WTC11 (cell line): ENCODE data around the gene OR52K2.

Source experiments
- ATF1 ChIP-seq: sonication (generic); formaldehyde crosslinking; IDR thresholded peaks from 2 replicates; pipeline ENCODE4 v1.8.1; 2023; ENCODE audit warnings: mild to moderate bottlenecking, moderate library complexity, missing genetic modification reagents
- ELF4 ChIP-seq: sonication (generic); formaldehyde crosslinking; IDR thresholded peaks from 2 replicates; pipeline ENCODE4 v1.8.1; 2022; ENCODE audit warnings: low read depth, mild to moderate bottlenecking, moderate library complexity, missing genetic modification reagents
- ESRRA ChIP-seq: sonication (generic); formaldehyde crosslinking; IDR thresholded peaks from 2 replicates; pipeline ENCODE4 v1.8.1; 2022; ENCODE audit warnings: mild to moderate bottlenecking, missing genetic modification reagents, borderline replicate concordance
- ETV6 ChIP-seq: sonication (generic); formaldehyde crosslinking; IDR thresholded peaks from 2 replicates; pipeline ENCODE4 v1.8.1; 2022; ENCODE audit warnings: mild to moderate bottlenecking, missing genetic modification reagents
- FOXJ3 ChIP-seq: sonication (generic); formaldehyde crosslinking; IDR thresholded peaks from 2 replicates; pipeline ENCODE4 v1.9.0; 2021; ENCODE audit warnings: missing genetic modification reagents, mild to moderate bottlenecking, borderline replicate concordance
- JUN ChIP-seq: sonication (generic); formaldehyde crosslinking; IDR thresholded peaks from 2 replicates; pipeline ENCODE4 v1.8.0; 2023; ENCODE audit warnings: mild to moderate bottlenecking, missing genetic modification reagents
- NR1H2 ChIP-seq: sonication (generic); formaldehyde crosslinking; IDR thresholded peaks from 2 replicates; pipeline ENCODE4 v1.9.0; 2021; ENCODE audit warnings: mild to moderate bottlenecking, moderate library complexity, missing genetic modification reagents
- SMAD3 ChIP-seq: sonication (generic); formaldehyde crosslinking; IDR thresholded peaks from 2 replicates; pipeline ENCODE4 v1.8.0; 2022; ENCODE audit warnings: missing genetic modification reagents, mild to moderate bottlenecking, borderline replicate concordance
- SP1 ChIP-seq: sonication (generic); formaldehyde crosslinking; conservative IDR thresholded peaks from 2 replicates; pipeline ENCODE4 v1.8.1; 2022; ENCODE audit warnings: missing genetic modification reagents
- TF ChIP-seq, protein P1 (sequence below): fragments of 200-600 bp; IDR thresholded peaks from 2 replicates; pipeline ENCODE4 v1.8.0; 2022; ENCODE audit warnings: antibody characterized with exemption
- TF ChIP-seq, protein P2 (sequence below): sonication (generic); formaldehyde crosslinking; IDR thresholded peaks from 2 replicates; pipeline ENCODE4 v1.8.1; 2023; ENCODE audit warnings: mild to moderate bottlenecking, missing genetic modification reagents
- TF ChIP-seq, protein P3 (sequence below): sonication (generic); formaldehyde crosslinking; IDR thresholded peaks from 2 replicates; pipeline ENCODE4 v1.8.1; 2023; ENCODE audit warnings: mild to moderate bottlenecking, missing genetic modification reagents
- TF ChIP-seq, protein P4 (sequence below): sonication (generic); formaldehyde crosslinking; conservative IDR thresholded peaks from 2 replicates; pipeline ENCODE4 v1.8.1; 2022; ENCODE audit warnings: mild to moderate bottlenecking, missing genetic modification reagents
- TF ChIP-seq, protein P5 (sequence below): sonication (generic); formaldehyde crosslinking; IDR thresholded peaks from 2 replicates; pipeline ENCODE4 v1.8.0; 2023; ENCODE audit warnings: missing genetic modification reagents

DNA sequence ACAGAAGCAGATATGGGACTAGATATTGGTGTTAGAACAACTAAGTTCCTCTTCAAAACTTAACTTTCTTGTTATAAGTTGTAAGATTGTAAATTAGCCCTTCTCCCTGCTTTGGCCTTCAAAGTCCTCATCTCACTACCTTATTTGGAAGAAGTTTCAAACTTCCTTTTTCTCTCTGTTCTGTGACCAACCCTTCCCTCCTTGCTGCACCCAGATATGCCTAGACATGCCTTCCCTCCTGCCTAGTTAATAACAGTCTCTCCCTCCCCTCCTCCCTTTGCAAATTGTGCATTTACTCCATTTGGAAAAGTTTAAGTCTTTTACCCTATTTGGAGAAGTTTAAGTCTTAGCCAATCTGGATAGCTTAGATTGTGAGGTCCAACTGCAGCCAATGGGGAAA, 4.9 kb downstream of the OR52K2 start:
- TF ChIP-seq JUN (CRISPR knock-in tag) (no peak), SMAD3 (CRISPR knock-in tag) (no peak), ETV6 (no peak), ESRRA (CRISPR knock-in tag) (no peak), SP1 (CRISPR knock-in tag) (no peak), FOXJ3 (CRISPR knock-in tag) (no peak), ELF4 (CRISPR knock-in tag) (no peak), ATF1 (CRISPR knock-in tag) (no peak), NR1H2 (CRISPR knock-in tag) (no peak)
- TF ChIP-seq, protein P1, sequence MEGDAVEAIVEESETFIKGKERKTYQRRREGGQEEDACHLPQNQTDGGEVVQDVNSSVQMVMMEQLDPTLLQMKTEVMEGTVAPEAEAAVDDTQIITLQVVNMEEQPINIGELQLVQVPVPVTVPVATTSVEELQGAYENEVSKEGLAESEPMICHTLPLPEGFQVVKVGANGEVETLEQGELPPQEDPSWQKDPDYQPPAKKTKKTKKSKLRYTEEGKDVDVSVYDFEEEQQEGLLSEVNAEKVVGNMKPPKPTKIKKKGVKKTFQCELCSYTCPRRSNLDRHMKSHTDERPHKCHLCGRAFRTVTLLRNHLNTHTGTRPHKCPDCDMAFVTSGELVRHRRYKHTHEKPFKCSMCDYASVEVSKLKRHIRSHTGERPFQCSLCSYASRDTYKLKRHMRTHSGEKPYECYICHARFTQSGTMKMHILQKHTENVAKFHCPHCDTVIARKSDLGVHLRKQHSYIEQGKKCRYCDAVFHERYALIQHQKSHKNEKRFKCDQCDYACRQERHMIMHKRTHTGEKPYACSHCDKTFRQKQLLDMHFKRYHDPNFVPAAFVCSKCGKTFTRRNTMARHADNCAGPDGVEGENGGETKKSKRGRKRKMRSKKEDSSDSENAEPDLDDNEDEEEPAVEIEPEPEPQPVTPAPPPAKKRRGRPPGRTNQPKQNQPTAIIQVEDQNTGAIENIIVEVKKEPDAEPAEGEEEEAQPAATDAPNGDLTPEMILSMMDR = no peak
- TF ChIP-seq, protein P2, sequence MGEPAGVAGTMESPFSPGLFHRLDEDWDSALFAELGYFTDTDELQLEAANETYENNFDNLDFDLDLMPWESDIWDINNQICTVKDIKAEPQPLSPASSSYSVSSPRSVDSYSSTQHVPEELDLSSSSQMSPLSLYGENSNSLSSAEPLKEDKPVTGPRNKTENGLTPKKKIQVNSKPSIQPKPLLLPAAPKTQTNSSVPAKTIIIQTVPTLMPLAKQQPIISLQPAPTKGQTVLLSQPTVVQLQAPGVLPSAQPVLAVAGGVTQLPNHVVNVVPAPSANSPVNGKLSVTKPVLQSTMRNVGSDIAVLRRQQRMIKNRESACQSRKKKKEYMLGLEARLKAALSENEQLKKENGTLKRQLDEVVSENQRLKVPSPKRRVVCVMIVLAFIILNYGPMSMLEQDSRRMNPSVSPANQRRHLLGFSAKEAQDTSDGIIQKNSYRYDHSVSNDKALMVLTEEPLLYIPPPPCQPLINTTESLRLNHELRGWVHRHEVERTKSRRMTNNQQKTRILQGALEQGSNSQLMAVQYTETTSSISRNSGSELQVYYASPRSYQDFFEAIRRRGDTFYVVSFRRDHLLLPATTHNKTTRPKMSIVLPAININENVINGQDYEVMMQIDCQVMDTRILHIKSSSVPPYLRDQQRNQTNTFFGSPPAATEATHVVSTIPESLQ (CRISPR knock-in tag) = no peak
- TF ChIP-seq, protein P3, sequence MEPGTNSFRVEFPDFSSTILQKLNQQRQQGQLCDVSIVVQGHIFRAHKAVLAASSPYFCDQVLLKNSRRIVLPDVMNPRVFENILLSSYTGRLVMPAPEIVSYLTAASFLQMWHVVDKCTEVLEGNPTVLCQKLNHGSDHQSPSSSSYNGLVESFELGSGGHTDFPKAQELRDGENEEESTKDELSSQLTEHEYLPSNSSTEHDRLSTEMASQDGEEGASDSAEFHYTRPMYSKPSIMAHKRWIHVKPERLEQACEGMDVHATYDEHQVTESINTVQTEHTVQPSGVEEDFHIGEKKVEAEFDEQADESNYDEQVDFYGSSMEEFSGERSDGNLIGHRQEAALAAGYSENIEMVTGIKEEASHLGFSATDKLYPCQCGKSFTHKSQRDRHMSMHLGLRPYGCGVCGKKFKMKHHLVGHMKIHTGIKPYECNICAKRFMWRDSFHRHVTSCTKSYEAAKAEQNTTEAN (CRISPR knock-in tag) = no peak
- TF ChIP-seq, protein P4, sequence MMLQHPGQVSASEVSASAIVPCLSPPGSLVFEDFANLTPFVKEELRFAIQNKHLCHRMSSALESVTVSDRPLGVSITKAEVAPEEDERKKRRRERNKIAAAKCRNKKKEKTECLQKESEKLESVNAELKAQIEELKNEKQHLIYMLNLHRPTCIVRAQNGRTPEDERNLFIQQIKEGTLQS = no peak
- TF ChIP-seq, protein P5, sequence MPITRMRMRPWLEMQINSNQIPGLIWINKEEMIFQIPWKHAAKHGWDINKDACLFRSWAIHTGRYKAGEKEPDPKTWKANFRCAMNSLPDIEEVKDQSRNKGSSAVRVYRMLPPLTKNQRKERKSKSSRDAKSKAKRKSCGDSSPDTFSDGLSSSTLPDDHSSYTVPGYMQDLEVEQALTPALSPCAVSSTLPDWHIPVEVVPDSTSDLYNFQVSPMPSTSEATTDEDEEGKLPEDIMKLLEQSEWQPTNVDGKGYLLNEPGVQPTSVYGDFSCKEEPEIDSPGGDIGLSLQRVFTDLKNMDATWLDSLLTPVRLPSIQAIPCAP (CRISPR knock-in tag) = no peak
